ENCODE data around the gene LCLAT1.

Gene LCLAT1

DNA sequence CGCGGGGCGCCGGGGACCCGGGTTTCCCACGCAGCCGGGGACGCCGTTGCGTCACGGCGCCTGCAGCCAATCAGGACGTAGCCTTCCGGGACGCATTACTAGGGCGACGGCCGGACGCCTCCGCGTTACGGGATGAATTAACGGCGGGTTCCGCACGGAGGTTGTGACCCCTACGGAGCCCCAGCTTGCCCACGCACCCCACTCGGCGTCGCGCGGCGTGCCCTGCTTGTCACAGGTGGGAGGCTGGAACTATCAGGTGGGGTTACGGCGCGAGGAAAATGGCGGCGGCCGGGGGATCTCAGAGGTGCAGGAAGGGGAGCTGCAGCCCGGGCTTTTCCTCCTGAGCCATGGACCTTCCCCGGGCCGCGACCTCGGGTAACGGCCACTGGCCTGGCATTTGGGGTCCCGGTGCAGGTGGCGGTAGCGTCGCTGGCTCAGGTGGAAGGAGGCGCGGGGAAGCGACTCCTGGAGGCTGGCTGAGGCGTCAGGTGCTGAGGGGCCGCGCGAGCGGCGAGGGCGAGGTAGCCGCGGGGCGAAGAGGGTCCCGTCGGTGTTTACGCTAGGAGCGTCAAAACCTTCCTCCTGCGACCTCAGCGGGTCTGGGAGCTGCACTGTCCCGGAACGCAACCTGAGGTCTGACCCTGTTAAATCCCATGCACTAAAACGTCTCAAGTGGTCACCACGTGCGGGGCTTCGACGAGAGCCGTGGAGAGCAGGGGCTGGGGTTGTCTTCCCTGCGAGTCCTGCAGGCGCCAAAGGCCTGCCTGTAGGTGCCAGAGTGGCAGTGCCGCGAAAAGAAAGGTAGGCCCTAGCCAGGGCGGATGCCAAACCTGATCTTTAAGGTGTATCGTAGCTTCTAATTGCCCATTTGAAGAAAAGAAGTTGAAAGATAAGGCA lies at the start of gene LCLAT1:
Gene LCLAT1, plus strand, starts transcription at position 98 of the 897 bp plus-strand sequence. CDS start 78,345 bp downstream, outside the sequence.
- peak; percentile 32 for DNase-seq (ENCODE audit: low read depth, low spot score)

DNA sequence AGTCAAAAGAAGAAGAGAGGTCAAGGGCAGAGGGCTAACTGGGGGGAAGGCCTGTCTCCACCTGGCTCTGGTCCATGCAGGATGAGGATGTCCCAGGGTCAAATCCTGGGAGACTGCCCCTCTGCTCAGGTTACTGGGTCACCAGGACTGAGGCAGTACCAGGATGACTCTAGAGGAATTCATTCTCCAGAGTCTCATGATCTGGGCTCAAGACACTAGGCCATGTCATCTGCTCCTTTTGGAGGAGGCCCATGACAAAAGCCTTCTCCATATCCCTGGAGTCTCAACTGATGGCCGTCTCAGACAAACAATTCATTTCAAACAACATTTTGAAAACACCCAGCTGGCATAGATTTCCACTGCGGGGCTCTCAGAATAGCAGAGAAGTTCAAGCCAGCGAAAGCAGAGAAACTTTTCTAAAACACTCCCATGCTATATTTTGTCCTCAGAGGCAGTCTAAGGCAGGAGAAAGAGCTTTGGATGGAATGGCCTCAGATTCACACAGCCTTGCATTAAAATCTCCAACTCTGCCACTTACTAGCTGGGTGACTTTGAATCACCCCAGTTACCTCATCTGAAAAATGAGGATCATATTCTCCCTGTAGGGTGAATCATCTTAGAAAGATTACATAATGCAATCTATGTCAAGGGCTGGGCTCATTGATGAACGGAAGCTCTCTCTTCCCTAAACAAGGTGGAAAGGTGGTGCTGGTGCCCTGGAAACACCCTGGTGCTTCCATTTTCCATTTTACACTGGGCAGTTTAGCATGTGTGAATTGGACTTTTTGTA lies 48.8 kb upstream of the LCLAT1 start:
- no peak for DNase-seq (ENCODE audit: low read depth, low spot score)

DNA sequence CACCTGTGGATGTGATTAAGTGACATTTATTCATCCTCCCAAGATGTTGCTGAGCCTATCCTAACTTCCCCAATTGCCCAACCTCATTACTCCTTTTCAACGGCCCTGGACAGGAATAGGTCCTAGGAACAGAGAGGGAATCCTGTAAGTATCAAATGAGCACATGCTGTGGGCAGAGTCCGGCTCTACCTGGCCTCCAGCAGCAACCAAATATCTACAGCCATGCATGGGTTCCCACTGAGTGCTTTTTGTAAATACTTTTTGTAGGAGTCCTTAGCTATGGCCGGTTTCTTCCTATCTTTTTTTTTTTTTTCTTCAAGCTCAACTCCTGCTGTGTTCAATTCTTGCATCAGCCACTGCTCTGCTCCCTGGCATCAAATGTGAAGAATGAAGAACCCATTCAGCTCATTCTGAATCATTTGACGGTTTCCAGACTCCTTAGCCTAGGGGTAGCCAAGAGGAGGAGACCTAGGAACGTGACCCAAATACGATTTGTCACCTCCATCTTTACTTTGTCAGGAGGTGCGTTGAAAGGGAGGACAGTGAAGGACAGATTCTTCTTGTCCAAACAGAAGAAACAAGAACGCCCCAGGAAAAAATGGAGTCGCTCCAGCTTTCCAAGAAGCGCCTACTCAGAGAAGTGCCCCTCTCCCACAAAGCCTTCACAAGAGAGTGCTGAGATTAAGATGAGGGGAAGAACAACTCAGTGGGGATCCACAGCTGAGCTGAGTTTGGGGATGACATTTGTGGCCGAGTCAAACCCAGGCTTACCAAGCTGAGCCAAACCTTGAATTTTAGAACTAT lies 46.7 kb upstream of the LCLAT1 start:
- DNase-seq (ENCODE audit: low read depth, low spot score), result no peak

DNA sequence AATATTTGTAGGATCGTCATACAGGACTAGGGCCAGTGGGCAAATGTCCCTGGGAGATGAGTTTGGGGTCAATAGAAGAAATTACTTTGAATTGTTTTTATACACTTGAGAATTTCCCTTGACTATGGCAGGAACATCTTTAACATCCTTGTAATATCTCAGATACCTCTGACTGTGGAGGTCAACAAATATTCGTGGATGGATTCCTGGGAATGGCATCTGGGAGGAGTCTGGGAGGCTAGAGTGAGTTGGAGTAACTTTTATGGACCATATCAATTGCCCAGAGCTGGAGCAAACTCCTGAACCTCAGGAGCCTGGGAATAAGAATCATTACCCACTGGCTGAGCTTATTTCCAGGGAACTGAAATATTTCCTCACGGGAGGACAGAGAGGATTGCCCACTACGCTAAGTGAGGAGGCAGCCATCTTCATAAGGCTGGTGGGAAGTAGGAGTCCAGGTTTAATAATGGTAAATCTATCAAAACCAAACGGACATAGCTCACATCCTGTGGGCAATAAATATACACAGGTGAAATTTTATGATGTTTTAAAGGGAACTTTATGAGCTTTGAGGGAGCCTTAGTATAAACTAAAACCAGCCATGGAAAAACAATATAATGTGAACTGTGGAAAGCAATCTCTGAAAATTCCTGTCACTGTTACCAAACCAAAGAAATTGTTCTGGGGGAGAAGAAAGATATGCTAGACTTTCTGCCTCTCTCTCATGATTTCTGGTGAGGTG lies 44.4 kb upstream of the LCLAT1 start:
- DNase-seq (ENCODE audit: low read depth, low spot score), result no peak

DNA sequence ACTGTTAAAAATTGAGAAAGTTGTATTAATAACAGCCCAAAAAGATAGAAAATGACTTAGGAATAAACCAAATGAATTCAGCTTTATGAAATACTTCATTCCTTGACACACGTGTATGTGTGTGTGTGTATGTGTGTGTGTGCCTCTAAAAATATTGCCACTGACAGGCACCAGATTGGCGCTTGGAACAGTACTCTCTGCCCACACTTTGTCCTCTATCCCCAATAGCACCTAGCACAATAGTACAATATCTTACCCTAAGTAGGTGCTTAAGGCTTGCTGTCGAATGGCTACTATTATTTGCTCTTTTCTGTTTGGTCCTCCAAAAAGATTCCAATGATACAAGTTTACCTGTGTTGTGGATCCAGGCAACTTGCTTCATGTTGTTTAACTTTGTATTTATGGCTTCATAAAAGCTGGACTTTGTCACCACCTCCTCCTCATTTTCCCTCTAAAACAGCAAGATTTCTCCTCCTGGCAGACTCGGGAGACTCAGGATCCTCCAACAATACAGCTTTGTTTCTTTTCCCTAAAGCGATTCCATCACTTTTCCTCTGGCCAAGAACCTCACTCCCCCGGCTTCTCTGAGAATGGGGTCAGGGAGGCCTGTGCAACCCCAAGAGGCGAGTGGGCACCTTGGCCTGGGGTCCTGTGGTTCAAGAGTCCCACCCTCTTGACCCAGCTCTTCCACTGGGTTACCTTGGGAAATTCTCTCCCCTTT lies 43.3 kb upstream of the LCLAT1 start:
- DNase-seq (ENCODE audit: low read depth, low spot score), result no peak

DNA sequence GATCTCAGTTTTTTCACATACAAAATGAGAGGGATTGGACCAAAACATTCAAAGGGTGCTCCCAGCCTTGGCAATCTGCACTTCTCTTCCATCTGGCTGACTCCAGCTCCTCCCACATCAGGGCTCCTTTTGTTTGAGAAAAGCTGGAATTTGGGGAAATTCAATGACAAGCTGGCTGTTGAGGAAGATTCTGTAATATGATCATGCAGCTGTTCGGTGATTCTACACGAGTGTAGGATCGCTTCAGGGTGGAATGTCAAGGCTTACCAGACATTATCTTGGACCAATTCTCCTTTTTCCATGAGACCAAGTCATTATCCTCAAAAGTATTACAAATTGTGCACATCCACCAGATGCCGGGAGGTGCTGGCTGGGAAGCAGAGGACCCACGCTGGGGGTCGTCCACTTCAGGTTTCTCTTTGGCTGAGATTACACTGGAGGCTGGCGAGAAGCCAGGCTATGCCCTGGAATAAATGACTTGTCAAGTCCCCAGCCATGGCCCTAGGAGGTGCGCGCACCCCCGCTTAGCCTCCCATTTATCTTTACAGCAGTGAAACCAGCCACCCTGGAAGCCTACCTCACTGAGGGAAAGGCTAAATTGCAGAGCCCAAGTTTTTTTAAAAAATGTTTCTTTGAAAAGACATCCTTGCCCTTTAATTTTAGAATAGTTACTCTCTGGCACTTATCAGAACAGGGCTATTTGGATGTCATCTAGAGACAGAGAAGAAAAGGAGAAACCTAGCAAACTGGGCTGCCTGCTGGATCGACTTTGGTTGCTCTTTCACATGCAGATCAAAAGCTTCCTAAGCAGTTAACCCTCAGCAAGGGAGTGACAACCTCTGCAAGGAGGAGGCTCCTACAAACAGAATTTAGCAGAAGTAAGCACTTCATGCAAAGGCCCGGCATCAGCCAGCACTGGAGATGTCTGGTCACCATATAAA lies 42.5 kb upstream of the LCLAT1 start:
- no peak for DNase-seq (ENCODE audit: low read depth, low spot score)

DNA sequence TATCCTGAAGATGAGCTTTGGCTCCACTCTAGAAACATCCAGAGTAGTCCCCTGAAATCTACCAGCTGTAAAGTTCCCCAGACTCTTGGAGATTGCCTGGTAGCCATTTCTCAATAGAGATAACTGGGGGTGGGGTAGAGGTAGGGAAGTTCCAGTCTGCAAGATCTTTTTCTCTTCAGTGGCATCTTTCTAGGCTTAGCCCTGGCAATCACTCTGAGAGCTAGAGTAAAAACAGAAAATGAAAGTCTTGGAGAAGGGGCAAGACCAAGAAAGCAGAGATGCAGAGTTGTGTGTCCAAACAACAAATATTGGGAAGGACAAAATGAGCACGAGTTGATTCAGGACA lies 41.8 kb upstream of the LCLAT1 start:
- DNase-seq (ENCODE audit: low read depth, low spot score), result no peak

DNA sequence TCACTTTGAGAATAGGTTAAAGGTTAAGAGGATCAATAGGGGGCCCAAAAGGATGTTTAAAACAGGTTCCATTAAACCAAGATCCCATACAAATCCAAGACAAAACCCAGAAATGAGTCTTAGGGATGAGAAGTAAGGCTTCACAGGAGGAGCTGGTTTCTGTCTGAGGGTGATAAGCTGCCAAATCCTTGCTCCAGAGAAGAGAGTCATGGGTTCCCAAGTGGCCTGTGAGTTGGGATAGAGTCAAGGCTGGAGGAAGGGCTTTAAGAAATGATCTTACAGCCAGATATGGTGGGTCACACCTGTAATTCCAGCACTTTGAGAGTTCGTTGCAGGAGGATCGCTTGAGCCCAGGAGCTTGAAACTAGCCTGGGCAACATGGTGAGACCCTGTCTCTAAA lies 40.2 kb upstream of the LCLAT1 start:
- no peak for DNase-seq (ENCODE audit: low read depth, low spot score)

DNA sequence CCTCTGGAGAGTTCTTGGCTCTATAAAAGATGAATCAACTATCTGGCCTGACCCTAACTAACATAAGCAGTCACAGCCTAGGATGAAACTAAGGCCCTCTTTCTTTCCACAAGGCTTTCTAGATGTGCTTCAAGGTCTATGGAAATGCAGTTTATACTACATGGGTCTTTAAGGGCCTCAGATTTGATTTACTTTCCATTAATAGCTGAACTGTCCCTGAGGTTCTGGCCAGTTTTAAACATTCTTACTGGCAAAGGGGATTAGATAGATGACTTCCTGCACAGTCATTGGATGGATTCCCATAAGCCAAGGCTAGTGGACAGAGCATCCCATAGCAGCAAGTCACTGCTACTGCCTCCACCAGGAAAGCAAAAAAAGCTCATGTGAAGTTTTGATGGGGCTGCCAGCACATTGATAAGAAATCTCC lies 38.1 kb upstream of the LCLAT1 start:
- DNase-seq (ENCODE audit: low read depth, low spot score), result no peak

DNA sequence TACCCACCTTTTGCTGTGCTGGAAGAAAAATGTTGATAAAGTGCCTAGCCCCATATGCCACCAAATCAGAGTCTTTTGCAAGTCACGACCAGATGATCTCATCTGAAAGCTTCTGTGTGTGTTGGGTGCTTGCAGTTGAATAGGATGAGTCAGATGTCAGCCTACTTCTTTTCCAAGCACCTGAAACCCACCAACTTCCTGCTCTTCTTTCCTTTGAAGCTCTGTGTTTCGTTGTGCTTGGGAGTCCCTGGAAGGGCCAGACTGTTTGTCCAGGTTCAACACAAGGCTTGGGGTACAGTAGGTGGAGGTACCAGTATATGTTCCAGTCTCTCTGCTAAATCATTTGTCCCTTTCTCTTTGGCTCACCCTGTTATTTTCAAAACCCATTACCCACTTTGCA lies 36.8 kb upstream of the LCLAT1 start:
- no peak for DNase-seq (ENCODE audit: low read depth, low spot score)

DNA sequence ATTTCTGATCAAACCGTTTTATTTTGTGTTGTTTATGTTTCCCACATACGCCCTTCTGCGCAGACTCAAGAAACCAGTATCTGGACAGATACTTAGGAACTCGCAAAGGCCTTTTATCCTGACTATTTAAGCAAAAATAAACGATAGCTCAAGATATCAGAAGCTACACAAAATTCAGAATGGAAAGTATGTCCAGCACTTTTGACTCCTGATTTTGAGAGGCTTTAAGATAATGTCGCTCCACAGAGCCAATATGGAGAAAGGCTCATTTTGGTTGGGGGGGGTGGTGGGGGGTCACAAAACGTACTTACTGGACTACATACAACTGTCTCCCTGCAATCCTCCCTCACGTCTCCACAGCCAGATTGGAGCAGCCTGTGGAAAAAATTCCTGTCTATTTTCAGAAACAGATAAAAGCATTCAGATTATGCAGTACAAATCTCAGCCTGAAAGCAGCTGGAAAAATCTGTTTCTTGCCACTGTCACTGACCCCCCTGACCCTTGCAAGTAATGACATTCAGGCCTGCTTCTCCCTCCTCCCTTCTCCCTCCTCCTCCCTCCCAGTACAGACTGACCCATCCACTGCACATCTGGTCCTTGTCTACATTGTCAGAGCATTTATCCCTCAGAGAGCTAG lies 34.9 kb upstream of the LCLAT1 start:
- no peak for DNase-seq (ENCODE audit: low read depth, low spot score)

DNA sequence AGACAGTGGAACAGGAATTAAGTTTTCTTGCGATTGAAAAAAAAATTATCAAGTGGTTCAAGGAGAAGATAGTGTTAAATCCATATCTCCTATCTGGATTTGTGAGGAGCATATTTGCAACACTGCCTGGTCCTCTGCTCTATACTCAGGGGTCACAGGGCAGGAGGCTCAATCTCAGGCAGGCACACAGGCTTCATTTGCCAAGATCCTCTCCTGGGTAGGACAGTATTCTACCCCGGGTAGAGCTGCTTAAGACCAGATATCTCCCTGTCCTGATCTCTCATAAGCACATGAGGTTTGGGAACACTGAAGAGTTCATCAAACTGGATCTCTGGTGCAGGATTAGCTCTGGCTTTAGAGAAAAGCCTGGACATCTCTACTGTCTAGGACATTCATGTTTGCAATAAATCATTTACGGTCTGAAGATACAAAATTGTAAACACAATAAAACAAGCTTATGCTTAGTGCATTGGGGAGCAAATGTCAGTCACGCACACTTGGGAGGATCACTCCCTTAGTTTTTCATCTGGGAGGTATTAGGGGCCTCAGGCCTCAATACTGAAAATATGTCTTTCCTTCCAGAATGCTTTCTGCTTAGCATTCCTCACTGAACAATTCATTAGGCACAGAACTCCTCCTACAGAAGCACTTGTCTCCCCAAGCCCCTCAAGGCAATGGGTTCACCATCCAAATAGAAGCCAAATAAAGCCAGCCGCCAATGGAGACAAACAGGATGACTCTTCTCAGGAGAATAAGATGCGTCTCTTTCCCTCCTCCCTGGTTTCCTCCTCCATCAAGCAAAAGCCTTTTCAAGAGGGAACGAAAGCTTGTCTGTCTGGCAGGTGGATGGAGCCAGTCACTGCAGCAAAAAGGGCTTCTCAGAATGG lies 34.1 kb upstream of the LCLAT1 start:
- no peak for DNase-seq (ENCODE audit: low read depth, low spot score)

DNA sequence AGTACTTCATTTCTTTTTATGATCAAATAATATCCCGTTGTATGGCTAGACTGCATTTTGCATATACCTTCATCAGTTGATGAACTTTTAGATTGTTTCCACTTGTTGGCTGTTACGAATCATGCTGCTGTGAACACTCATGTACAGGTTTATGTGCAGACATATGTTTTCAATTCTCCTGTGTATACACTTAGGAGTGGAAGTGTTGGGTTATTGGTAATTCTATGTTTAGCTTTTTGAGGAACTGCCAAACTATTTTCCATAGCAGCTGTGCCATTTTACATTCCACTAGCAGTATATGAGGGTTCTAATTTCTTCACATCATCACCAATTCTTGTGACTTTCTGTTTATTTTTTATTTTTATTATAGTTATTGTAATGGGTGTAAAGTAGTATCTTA lies 32.1 kb upstream of the LCLAT1 start:
- no peak for DNase-seq (ENCODE audit: low read depth, low spot score)

DNA sequence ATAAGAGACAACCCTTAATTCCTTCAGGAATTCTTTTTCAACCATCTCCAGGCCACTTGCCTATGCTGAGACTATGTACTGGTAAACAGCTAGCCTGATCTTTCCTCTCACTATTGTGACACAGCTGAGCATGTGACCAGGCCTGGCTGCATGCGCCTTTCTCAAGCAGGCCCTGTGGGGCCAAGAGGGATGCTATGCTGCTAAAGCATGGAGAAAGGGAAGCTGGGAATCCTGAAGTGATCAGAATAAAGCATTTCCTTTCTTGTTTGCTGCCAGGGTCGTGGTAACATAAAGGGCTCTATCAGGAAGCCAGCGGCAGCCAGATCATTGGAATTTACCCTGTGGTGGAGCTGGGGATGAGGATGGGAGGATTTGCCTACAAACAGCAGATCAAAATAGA lies 29.8 kb upstream of the LCLAT1 start:
- DNase-seq (ENCODE audit: low read depth, low spot score), result no peak

DNA sequence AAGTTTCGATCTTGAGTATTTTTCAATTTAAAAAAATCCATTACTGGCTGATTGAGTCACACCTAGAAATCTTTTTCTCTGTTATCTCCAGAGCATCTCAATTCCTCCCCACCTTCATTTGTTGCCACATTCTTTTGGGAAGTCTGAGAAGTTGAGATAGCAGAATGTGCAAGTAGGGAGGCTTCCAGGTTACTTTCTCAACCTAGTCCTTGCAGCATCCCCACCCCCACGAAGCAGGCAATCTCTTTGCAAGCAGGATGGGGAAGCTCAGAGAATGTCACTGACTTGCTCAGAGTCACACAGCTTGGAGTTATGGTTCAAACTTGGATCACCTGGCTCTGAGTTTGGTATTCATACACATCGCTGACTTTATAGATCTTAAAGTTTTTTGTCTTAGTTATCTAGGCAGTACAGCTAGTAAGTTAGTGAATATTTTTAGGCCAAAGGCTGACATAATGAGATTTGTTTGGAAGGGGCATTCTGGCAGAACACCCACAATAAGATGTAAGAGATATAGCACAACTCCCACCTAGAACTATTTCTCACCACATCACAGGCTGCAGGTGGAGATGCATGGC lies 25.9 kb upstream of the LCLAT1 start:
- no peak for DNase-seq (ENCODE audit: low read depth, low spot score)

DNA sequence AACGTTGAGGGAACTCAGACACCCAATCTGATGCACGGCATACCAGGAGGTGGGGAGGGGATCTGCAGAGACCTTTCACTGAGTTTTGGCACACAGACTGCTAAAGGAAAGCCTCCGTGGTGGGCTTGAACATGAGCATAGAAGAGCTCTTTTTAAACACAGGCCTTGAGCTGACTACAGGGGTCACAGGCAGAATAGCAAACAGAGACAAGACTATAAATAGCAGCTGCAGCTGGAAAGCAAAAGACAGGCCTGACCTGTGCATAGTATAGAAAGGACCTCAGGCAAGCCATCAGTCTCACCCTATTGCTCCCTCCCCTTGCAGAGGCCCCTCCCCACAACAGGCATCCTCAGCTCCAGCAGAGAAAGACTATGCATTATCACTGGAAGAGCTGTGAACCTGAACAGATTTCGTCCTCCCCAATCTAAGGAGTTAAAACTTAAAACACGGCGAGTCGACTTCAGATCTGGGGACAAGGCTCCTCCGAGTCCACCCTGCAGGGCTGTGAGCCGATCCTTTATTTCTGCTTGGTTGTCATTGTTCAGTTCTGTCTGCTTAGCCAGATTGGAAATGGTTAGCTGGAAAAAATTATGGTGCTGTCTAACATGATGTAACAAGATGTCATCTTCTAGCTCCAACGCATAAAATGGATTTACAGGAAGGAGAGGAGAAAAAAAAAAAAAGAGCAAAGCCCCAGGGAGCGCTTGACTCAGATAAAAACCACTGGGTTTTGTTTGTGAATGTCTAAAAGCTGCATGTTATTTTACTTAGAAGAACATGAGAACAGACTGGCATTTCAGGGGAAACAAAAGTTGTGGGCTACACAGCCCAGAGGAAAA lies 25.2 kb upstream of the LCLAT1 start:
- DNase-seq (ENCODE audit: low read depth, low spot score), result peak; percentile 67

Measured in smooth muscle cell of the brain vasculature (primary cell).